Measurements from ENCODE around the gene LDLRAD2.
A peak's percentile ranks its signal among the peaks of the same experiment; 100 is the strongest.
"Not testable (repeated sequence)": the region's sequence is repeated elsewhere in the genome, so short reads cannot be mapped to it uniquely, and the experiment has no call there.

The LDLRAD2 gene

GRCh38 chr1:21811875-21812305, at the start of gene LDLRAD2:
Gene LDLRAD2 (plus strand): TSS chr1:21812265. CDS start chr1:21812452, 187 bp downstream.
- DNase-seq: no peak

- no peak for DNase-seq
These were observed 48.8 kb upstream of the LDLRAD2 start for GRCh38 chr1:21763236-21763635.

DNA sequence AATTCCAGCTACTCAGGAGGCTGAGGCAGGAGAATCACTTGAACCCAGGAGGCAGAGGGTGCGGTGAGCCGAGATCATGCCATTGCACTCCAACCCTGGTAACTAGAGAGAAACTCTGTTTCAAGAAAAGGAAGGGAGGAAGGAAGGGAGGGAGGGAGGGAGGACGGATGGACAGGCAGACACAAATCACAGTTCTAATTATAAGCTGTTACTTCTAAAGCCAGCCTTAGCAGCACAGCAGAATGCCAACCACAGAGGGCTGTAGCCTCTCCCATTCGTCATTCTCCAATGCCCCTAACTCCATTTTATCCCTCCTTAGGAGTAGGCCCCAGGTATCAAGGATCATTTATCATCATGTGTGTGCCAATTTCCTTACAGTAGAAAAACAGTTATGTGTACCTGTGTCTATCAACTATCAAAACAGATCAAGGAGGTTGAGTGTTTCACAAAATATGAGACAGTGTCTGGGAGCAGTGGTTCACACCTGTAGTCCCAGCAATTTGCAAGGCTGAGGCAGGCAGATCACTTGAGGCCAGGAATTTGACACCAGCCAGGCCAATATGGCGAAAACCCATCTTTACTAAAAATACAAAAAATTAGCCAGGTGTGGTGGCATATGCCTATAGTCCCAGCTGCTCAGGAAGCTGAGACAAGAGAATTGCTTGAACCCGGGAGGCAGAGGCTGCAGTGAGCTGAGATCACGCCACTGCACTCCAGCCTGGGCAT, 48.2 kb upstream of the LDLRAD2 start:
- DNase-seq: no peak

- no peak for DNase-seq
These were observed 47.2 kb upstream of the LDLRAD2 start for GRCh38 chr1:21764615-21765423.

DNA sequence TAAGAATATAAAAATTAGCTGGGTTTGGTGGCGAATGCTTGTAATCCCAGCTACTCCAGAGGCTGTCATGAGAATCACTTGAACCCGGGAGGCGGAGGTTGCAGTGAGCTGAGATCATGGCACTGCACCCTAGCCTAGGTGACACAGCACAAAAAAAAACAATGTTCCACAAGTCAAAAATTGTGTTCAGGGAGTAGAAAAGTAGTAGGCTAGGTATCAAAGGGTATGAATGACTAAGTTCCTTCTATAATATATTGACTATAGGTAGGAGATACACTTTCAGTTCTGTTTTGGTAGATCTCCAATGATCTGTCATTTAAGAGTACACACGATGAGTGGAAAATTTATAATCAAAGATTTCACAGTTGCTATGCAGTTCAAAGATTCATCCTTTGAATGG, 45.9 kb upstream of the LDLRAD2 start:
- no peak for DNase-seq

- not testable (repeated sequence) for DNase-seq
These were observed 45.0 kb upstream of the LDLRAD2 start for GRCh38 chr1:21767106-21767505.

DNA sequence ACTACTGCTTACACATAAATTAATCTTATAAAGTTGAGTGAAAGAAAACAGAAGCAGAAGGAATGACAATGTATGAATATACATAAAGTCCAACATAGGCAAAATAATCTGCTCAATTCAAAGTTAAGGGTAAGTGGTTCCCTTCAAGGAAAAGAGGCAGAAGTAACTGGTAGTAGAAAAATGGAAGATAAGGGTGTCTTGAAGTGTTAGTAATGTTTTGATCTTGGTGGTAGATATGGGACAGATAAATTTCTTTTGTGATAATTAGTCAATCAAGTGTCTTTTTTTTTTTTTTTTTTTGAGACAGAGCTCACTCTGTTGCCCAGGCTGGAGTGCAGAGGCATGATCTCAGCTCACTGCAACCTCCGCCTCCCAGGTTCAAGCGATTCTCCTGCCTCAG, 41.9 kb upstream of the LDLRAD2 start:
- no peak for DNase-seq

DNA sequence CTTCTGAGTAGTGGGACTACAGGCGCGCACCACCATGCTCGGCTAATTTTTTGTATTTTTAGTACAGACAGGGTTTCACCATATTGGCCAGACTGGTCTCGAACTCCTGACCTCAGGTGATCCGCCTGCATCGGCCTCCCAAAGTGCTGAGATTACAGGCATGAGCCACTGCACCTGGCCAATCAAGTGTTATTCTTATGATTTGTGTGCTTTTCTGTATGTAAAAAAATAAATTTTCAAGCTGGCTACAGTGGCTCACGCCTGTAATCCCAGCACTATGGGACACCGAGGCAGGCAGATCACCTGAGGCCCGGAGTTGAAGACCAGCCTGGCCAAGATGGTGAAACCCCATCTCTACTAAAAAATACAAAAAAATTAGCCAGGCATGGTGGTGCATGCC, 41.5 kb upstream of the LDLRAD2 start:
- not testable (repeated sequence) for DNase-seq

GRCh38 chr1:21771672-21772071, 40.4 kb upstream of the LDLRAD2 start:
- not testable (repeated sequence) for DNase-seq

GRCh38 chr1:21773585-21773984, 38.5 kb upstream of the LDLRAD2 start:
- DNase-seq: no peak

DNA sequence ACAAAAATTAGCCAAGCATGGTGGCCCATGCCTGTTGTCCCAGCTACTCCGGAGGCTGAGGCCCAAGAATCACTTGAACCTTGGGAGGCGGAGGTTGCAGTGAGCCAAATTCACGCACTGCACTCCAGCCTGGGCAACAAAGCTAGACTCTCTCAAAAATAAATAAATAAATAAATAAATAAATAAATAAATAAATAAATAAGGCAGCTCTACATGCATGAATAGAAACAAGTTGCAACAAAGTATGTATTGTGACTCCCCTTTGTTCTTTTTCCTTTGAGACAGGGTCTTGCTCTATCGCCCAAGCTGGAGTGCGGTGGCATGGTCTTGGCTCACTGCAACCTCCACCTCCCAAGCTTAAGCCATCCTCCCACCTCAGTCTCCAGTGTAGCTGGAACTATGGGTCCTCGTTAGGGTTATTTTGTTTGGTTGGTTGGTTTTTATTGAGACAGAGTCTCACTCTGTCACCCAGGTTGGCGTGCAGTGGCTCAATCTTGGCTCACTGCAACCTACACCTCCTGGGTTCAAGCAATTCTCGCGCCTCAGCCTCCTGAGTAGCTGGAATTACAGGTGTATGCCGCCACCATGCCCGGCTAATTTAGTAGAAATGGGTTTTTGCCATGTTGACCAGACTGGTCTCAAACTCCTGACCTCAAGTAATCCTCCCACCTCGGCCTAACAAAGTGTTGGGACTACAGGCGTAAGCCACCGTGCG, 37.1 kb upstream of the LDLRAD2 start:
- DNase-seq: no peak

DNA sequence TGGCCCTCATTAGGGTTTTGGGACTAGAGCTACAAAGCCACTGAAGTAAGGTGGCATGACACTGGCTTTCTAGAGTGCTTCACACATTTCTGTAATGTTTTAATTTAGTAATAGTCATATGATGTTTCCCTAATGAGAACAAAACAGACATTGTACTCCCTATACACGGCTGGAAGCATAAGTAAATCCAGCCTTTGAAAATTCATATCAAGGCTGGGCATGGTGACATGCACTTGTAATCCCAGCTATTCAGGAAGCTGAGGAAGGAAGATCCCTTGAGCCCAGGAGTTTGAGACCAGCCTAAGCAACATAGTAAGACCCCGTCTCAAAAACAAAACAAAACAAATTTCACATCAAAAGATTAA, 36.5 kb upstream of the LDLRAD2 start:
- DNase-seq: no peak

DNA sequence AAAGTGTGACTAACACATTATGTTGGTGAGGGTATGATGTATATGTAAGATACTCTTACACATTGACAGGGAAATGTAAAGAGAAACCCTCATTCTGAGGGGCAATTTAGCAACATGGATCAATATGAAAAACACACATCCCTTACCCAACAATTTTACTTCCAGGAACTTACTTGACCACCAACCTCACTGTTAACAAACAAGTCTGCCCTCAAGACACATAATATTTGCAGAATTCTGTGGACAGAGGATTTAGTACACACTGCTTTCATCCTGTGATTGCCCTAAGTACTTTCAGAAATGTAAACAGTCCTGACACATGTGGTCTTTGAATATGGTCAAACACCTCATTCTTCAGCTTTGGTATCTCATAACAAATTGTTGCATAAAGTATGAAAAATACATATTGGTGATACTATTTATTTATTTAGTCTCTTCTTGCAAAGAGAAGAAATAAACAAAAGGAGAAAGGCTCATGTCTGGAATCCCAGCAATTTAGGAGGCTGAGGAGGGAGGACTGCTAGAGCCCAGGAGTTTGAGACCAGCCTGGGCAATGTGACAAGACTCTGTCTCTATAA, 36.0 kb upstream of the LDLRAD2 start:
- DNase-seq: no peak

GRCh38 chr1:21776925-21777324, 35.1 kb upstream of the LDLRAD2 start:
- DNase-seq: not testable (repeated sequence)

DNA sequence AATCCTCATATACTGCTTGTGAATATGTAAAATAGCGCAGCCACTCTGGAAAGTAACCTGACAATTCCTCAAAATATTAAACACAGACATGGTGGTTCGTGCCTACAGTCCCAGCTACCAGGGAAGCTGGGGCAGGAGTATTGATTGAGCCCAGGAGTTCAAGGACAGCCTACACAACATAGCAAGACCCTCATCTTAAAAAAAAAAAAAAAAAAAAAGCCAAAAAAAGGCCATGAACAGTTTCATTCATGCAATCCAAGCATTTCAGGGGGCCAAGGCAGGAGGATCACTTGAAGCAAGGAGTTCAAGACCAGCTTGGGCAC, 33.7 kb upstream of the LDLRAD2 start:
- no peak for DNase-seq

DNA sequence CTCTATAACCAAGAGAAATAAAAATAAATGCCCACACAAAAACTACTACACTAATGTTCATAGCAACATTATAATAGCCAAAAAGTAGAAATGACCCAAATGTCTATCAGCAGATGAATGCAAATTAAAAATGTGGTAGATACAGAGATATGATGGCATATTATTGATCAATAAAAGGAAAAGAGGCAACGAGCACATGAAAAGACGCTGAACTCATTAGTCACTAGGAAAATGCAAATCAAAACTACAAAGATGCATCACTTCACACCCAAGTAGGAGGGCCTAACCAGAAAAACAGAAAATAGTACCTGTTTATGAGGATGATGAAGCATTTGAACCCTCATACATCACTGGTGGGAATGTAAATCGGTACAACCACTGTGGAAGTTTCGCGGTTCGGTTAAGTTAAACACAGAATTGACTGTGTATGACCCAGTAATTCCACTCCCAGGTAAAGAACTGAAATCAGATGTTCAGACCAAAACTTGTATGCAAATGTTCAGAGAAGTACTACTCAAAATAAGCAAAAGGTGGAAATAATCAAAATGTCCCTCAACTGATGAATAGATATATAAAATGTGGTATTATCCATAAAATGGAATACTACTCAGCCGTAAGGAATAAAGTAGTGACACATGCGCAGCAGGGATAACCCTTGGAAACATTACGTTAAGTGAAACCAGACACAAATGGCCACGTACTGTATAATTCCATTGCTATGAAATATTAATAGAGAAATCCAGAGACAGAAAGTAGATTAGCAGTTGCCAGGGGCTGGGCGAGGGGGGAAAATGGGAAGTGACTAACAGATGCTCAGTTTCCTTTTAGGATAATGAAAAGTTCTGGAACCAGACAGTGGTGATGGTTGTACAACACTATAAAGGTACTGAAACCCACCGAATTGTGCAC, 32.2 kb upstream of the LDLRAD2 start:
- no peak for DNase-seq

DNA sequence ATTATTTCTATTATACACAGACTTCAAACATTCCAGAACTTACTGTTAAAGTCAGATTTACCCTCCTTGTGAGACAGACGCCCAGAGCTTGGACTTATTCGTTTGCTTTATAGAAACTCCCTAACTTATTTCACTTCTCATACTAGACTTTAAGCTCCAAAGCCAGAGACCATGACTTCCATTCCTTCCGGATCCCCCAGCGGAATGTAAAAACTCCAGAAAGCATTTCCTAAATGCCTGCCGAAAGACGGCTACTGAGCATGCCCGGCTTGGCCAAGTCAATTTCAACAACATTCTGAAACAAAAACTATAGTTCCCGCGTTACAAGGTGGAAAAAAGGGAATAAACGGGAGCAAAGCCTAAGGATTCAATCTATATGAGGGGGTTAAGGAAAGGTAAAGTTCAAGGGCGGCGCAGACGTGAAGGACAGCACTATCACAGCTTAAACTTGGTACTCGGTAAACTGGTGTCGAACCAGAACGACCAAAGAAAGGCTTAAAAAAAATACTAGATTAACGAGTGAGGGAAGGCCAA, 30.2 kb upstream of the LDLRAD2 start:
- no peak for DNase-seq

DNA sequence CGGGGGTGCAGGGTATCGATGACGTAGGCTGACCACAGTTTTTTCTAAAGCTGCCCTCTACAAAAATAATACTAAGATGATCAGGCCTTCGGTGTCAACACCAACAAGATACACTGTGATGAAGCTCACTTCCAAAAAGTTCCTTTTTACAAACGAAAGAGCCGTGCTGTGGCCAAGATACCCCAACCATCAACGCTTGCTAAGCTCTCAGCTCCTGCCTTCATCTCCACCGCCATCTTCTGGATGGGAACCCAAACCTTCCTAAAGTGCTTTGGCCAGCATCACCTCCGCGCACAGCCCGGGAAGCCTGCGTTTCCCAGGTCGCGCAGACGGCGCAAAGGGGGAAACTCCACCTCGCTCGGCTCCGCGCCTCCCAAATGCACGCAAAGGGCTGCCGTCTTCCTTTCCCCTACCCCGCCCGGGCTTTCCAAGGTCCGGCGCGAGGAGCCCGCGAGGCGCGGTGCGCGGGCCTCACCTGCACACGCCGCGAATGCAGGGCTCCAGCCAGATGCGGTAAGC, 29.7 kb upstream of the LDLRAD2 start:
- DNase-seq: no peak

DNA sequence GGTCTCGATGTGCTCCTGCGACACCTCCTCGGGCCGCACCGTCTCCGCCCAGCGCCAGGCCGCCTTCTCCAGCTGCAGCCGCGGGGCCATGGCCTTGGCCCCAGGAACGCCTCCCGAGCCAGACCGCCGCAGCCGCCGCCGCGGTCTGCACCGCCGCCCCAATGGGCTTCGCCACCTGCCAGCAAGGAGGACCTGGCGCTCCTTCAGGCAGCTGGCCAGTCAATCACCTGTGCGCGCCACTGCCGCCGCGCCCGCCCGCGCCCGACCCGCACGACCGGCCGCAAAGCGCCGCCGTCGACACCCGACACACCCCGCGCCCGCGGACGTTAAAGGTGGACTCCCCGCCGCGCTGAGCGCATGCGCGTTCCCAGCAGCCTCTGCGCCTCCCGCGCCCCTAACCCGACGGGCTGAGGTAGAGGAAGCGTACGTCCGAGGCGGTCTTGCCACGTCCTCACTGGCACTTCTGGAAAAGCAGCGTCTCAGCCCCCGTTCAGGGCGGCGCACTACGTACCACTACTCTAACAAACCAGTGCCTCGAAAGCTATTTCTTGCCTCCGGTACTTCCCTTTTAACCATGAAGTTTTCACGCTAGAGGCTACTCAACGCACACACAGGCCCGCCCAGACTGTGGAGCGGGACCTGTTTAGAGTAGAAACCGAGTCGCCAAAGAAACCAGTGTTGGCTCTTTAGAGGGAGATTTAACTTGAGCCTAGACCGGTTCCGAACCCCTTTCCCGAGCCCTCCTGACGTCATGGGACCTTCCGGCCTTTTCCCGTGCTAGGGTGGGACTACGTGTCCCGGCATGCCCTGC, 29.0 kb upstream of the LDLRAD2 start, which contains the start of gene USP48:
Gene USP48 (minus strand): TSS at position 282 of the 811 bp plus-strand sequence. CDS start 192 bp downstream, at position 90.
- DNase-seq: peak; percentile 43

- DNase-seq: peak; percentile 71
These were observed 28.1 kb upstream of the LDLRAD2 start for GRCh38 chr1:21783679-21784603.
